Esophagus muscularis mucosa (tissue), 3 donors: ENCODE measurements around the gene HOXA9.

Source experiments
- CTCF ChIP-seq, 3 experiments: fragments of 200-600 bp in 2 of 3; fragments of 450-650 bp in 1 of 3; sonication (generic) in 2 of 3; IDR thresholded peaks; one replicate each; pipeline ENCODE4 v1.5.1; 2017 to 2019; ENCODE audit warnings: antibody characterized with exemption in 3 of 3, mild to moderate bottlenecking in 2 of 3, moderate library complexity in 1 of 3
- POLR2A ChIP-seq: fragments of 450-650 bp; IDR thresholded peaks from one replicate; pipeline ENCODE4 v1.6.1; 2017; ENCODE audit warnings: antibody characterized with exemption, moderate library complexity, mild to moderate bottlenecking, low read depth

GRCh38 chr7:27112955-27113949 is 52.1 kb downstream of the HOXA9 start:
- TF ChIP-seq POLR2A (no peak), CTCF (IDR thresholded peaks at IDR 0.05) (no peak)
